SK-N-SH treated with all-trans-retinoic acid at 6 μM for 48 hours (cell line): ENCODE data around the gene MT1HL1.

Source experiments
- ATAC-seq: fragments of 200-7000 bp; cut with Tn5 transposase; 3 replicates; pipeline ENCODE4 v1.9.1; 2020; ENCODE audit warnings: mild to moderate bottlenecking, moderate library complexity
- ARNTL ChIP-seq: fragments of 450-650 bp; formaldehyde crosslinking; IDR thresholded peaks from 2 replicates; pipeline ENCODE4 v1.5.0; 2020; ENCODE audit warnings: low read depth, mild to moderate bottlenecking, moderate library complexity, borderline replicate concordance
- BACH2 ChIP-seq: fragments of 250-450 bp; sonication (Bioruptor Pico); IDR thresholded peaks from 2 replicates; pipeline ENCODE4 v1.9.0; 2021; ENCODE audit warnings: mild to moderate bottlenecking, borderline replicate concordance
- CSDC2 ChIP-seq: fragments of 250-450 bp; sonication (Bioruptor Pico); IDR thresholded peaks from 2 replicates; pipeline ENCODE4 v1.5.0; 2020; ENCODE audit warnings: mild to moderate bottlenecking, moderate library complexity
- GLIS3 ChIP-seq: fragments of 250-450 bp; sonication (Bioruptor Pico); IDR thresholded peaks from 2 replicates; pipeline ENCODE4 v1.5.0; 2020; ENCODE audit warnings: mild to moderate bottlenecking, moderate library complexity
- ISL1 ChIP-seq: fragments of 250-450 bp; sonication (Bioruptor Pico); IDR thresholded peaks from 2 replicates; pipeline ENCODE4 v2.1.2; 2022; ENCODE audit warnings: mild to moderate bottlenecking, moderate library complexity
- OSR1 ChIP-seq: fragments of 250-450 bp; sonication (Bioruptor Pico); IDR thresholded peaks from 2 replicates; pipeline ENCODE4 v1.8.0; 2022; ENCODE audit warnings: moderate library complexity, mild to moderate bottlenecking, inconsistent platforms
- PPARA ChIP-seq: fragments of 250-450 bp; sonication (Bioruptor Pico); IDR thresholded peaks from 2 replicates; pipeline ENCODE4 v1.5.0; 2020; ENCODE audit warnings: mild to moderate bottlenecking, borderline replicate concordance
- RARB ChIP-seq: fragments of 250-450 bp; sonication (Bioruptor Pico); IDR thresholded peaks from 2 replicates; pipeline ENCODE4 v1.8.0; 2021; ENCODE audit warnings: mild to moderate bottlenecking, moderate library complexity
- SNAI2 ChIP-seq: fragments of 250-450 bp; sonication (Bioruptor Pico); IDR thresholded peaks from 2 replicates; pipeline ENCODE4 v1.5.0; 2020; ENCODE audit warnings: mild to moderate bottlenecking, moderate library complexity
- TCF4 ChIP-seq: fragments of 250-450 bp; sonication (Bioruptor Pico); IDR thresholded peaks from 2 replicates; pipeline ENCODE4 v1.8.0; 2021; ENCODE audit warnings: mild to moderate bottlenecking, moderate library complexity, borderline replicate concordance
- TOX ChIP-seq: fragments of 250-450 bp; sonication (Bioruptor Pico); IDR thresholded peaks from 2 replicates; pipeline ENCODE4 v1.8.0; 2021; ENCODE audit warnings: mild to moderate bottlenecking, moderate library complexity, borderline replicate concordance
- TSHZ2 ChIP-seq: fragments of 250-450 bp; sonication (Bioruptor Pico); IDR thresholded peaks from 2 replicates; pipeline ENCODE4 v1.5.0; 2020; ENCODE audit warnings: mild to moderate bottlenecking, moderate library complexity
- ZC3H10 ChIP-seq: fragments of 250-450 bp; sonication (Bioruptor Pico); IDR thresholded peaks from 2 replicates; pipeline ENCODE4 v1.5.1; 2021; ENCODE audit warnings: mild to moderate bottlenecking, moderate library complexity
- ZFP30 ChIP-seq: fragments of 450-650 bp; formaldehyde crosslinking; IDR thresholded peaks from 2 replicates; pipeline ENCODE4 v1.5.0; 2022; ENCODE audit warnings: mild to moderate bottlenecking, moderate library complexity
- ZNF565 ChIP-seq: fragments of 450-650 bp; formaldehyde crosslinking; conservative IDR thresholded peaks from 2 replicates; pipeline ENCODE4 v1.5.0; 2020; ENCODE audit warnings: low read depth, mild to moderate bottlenecking, moderate library complexity
- ZNF70 ChIP-seq: fragments of 450-650 bp; formaldehyde crosslinking; IDR thresholded peaks from 2 replicates; pipeline ENCODE4 v1.5.0; 2020; ENCODE audit warnings: mild to moderate bottlenecking, moderate library complexity
- ZNF8 ChIP-seq: fragments of 450-650 bp; formaldehyde crosslinking; IDR thresholded peaks from 2 replicates; pipeline ENCODE4 v1.5.0; 2020; ENCODE audit warnings: mild to moderate bottlenecking, moderate library complexity
- TF ChIP-seq, protein P1 (sequence below): fragments of 250-450 bp; sonication (Bioruptor Pico); IDR thresholded peaks from 2 replicates; pipeline ENCODE4 v1.5.1; 2021; ENCODE audit warnings: mild to moderate bottlenecking, moderate library complexity
- TF ChIP-seq, protein P2 (sequence below): fragments of 250-450 bp; sonication (Bioruptor Pico); IDR thresholded peaks from 2 replicates; pipeline ENCODE4 v1.8.0; 2020; ENCODE audit warnings: mild to moderate bottlenecking, moderate library complexity, borderline replicate concordance
- TF ChIP-seq, protein P3 (sequence below): fragments of 250-450 bp; sonication (Bioruptor Pico); IDR thresholded peaks from 2 replicates; pipeline ENCODE4 v1.5.1; 2020; ENCODE audit warnings: low read depth, mild to moderate bottlenecking, moderate library complexity

Gene MT1HL1

DNA sequence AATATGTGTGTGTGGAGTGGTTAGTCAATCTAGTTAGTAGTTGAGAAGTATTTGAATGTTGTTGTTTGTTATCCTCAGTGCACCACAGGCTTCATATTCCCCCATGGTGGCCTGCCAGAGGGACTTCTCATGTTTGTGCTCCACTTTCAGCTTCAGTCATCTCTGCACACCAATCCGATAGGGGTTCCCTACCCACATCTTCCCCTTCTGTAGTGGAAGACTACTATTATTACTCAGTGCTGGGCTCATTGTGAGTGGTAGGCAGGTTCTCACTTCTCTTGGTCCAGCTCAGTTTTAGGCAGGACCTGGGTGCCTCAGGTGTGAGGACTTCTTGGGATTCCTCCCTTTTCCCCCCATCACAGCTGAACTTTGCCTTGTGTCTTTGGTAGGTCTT lies 14.2 kb downstream of the MT1HL1 start (continued):
- TF ChIP-seq, protein P1, sequence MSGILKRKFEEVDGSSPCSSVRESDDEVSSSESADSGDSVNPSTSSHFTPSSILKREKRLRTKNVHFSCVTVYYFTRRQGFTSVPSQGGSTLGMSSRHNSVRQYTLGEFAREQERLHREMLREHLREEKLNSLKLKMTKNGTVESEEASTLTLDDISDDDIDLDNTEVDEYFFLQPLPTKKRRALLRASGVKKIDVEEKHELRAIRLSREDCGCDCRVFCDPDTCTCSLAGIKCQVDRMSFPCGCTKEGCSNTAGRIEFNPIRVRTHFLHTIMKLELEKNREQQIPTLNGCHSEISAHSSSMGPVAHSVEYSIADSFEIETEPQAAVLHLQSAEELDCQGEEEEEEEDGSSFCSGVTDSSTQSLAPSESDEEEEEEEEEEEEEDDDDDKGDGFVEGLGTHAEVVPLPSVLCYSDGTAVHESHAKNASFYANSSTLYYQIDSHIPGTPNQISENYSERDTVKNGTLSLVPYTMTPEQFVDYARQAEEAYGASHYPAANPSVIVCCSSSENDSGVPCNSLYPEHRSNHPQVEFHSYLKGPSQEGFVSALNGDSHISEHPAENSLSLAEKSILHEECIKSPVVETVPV (CRISPR knock-in tag): no peak
- TF ChIP-seq ISL1 (CRISPR knock-in tag) (no peak), ZFP30 (CRISPR knock-in tag) (no peak), ARNTL (CRISPR knock-in tag) (no peak), ZC3H10 (no peak), PPARA (CRISPR knock-in tag) (no peak)

- TF ChIP-seq RARB: no peak
- no peak for TF ChIP-seq GLIS3 (CRISPR knock-in tag)
- no peak for TF ChIP-seq ZNF8
- TF ChIP-seq ZNF70 (CRISPR knock-in tag): no peak
- TF ChIP-seq TSHZ2 (CRISPR knock-in tag): no peak
- no peak for TF ChIP-seq CSDC2
- TF ChIP-seq BACH2 (CRISPR knock-in tag): no peak
- no peak for TF ChIP-seq ARNTL (CRISPR knock-in tag)
- TF ChIP-seq TOX (CRISPR knock-in tag): no peak
- no peak for TF ChIP-seq ZFP30 (CRISPR knock-in tag)
- TF ChIP-seq, protein P2, sequence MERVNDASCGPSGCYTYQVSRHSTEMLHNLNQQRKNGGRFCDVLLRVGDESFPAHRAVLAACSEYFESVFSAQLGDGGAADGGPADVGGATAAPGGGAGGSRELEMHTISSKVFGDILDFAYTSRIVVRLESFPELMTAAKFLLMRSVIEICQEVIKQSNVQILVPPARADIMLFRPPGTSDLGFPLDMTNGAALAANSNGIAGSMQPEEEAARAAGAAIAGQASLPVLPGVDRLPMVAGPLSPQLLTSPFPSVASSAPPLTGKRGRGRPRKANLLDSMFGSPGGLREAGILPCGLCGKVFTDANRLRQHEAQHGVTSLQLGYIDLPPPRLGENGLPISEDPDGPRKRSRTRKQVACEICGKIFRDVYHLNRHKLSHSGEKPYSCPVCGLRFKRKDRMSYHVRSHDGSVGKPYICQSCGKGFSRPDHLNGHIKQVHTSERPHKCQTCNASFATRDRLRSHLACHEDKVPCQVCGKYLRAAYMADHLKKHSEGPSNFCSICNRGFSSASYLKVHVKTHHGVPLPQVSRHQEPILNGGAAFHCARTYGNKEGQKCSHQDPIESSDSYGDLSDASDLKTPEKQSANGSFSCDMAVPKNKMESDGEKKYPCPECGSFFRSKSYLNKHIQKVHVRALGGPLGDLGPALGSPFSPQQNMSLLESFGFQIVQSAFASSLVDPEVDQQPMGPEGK (CRISPR knock-in tag): no peak
- no peak for TF ChIP-seq ISL1 (CRISPR knock-in tag)
- no peak for TF ChIP-seq PPARA (CRISPR knock-in tag)
- TF ChIP-seq, protein P1 (CRISPR knock-in tag): no peak
- TF ChIP-seq OSR1 (CRISPR knock-in tag): no peak
- TF ChIP-seq TCF4 (CRISPR knock-in tag): no peak
- TF ChIP-seq ZC3H10: no peak
- ATAC-seq: no peak
Observed at GRCh38 chr1:236989290-236990051, 14.8 kb downstream of the MT1HL1 start.

DNA sequence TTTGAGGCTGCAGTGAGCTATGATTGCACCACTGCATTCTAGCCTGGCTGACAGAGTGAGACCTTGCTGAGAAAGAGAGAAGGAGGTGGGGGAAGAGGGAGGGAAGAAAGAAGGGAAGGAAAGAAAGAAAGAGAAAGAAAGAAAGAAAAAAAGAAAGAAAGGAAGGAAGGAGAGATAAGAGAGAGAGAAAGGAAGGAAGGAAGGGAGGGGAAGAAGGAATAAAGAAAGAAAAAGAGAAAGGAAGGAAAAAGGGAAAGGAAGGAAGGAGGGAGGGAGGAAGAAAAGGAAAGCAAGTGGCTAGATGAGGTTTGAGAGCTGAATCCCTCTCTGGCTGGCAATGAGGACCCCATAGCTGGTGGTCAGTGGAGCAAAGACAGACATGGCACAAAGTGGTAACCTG lies 20.4 kb downstream of the MT1HL1 start:
- ATAC-seq: no peak
- no peak for TF ChIP-seq ZNF8
- TF ChIP-seq, protein P3, sequence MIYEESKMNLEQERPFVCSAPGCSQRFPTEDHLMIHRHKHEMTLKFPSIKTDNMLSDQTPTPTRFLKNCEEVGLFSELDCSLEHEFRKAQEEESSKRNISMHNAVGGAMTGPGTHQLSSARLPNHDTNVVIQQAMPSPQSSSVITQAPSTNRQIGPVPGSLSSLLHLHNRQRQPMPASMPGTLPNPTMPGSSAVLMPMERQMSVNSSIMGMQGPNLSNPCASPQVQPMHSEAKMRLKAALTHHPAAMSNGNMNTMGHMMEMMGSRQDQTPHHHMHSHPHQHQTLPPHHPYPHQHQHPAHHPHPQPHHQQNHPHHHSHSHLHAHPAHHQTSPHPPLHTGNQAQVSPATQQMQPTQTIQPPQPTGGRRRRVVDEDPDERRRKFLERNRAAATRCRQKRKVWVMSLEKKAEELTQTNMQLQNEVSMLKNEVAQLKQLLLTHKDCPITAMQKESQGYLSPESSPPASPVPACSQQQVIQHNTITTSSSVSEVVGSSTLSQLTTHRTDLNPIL: no peak
- TF ChIP-seq ZNF70 (CRISPR knock-in tag): no peak
- no peak for TF ChIP-seq ZNF565 (CRISPR knock-in tag)
- no peak for TF ChIP-seq ZFP30 (CRISPR knock-in tag)
- TF ChIP-seq ZC3H10: no peak
- TF ChIP-seq, protein P2 (CRISPR knock-in tag): no peak
- no peak for TF ChIP-seq TOX (CRISPR knock-in tag)
- TF ChIP-seq, protein P1 (CRISPR knock-in tag): no peak
- no peak for TF ChIP-seq CSDC2
- no peak for TF ChIP-seq SNAI2 (CRISPR knock-in tag)
- TF ChIP-seq ISL1 (CRISPR knock-in tag): no peak
- no peak for TF ChIP-seq TSHZ2 (CRISPR knock-in tag)
